Muscle layer of colon (tissue), 2 donors: ENCODE data around the gene PPP1R15A.

Source experiments
- H3K27ac ChIP-seq: one replicate; pipeline ENCODE4 v1.7.0; 2013; ENCODE audit warnings: low read depth, mild to moderate bottlenecking, low read length, moderate library complexity
- H3K27me3 ChIP-seq, 2 donors: one replicate each; pipeline ENCODE4 v1.7.0; 2013; ENCODE audit warnings: low read length in 2 of 2, mild to moderate bottlenecking in 2 of 2; ENCODE audit not compliant: insufficient read depth in 2 of 2, control insufficient read depth in 1 of 2
- H3K36me3 ChIP-seq: one replicate; pipeline ENCODE4 v1.7.0; 2013; ENCODE audit warnings: mild to moderate bottlenecking, low read length; ENCODE audit not compliant: insufficient read depth
- H3K4me1 ChIP-seq: one replicate; pipeline ENCODE4 v1.7.0; 2013; ENCODE audit warnings: mild to moderate bottlenecking, low read length; ENCODE audit not compliant: insufficient read depth
- H3K4me3 ChIP-seq, 2 donors: one replicate each; pipeline ENCODE4 v1.7.0; 2013; ENCODE audit warnings: low read length in 2 of 2, low read depth in 1 of 2, mild to moderate bottlenecking in 1 of 2, moderate library complexity in 1 of 2
- H3K9ac ChIP-seq: one replicate; pipeline ENCODE4 v1.7.0; 2013; ENCODE audit warnings: low read length
- H3K9me3 ChIP-seq: one replicate; pipeline ENCODE4 v1.7.0; 2013; ENCODE audit warnings: mild to moderate bottlenecking, low read length
- donor health status: abdominal sarcoma.
- donor health status: Adenocarcinoma of cecum.

Gene PPP1R15A

GRCh38 chr19:48921721-48922500 is 49.7 kb downstream of the PPP1R15A start:
- H3K36me3 ChIP-seq = peaks cover 30% of the 10 kb centered on the region
- H3K9ac ChIP-seq = no peak overlapping the region
- H3K9me3 ChIP-seq = no peaks in the 10 kb centered on the region
- H3K27me3 ChIP-seq = no peaks in the 10 kb centered on the region
- H3K27ac ChIP-seq = no peak overlapping the region
- no peak overlapping the region for H3K4me3 ChIP-seq
- H3K4me1 ChIP-seq = no peaks in the 10 kb centered on the region

- Histone ChIP-seq H3K36me3 (peaks cover 28% of the 10 kb centered on the region), H3K9me3 (no peaks in the 10 kb centered on the region), H3K4me1 (no peaks in the 10 kb centered on the region), H3K27me3 (no peaks in the 10 kb centered on the region), H3K27ac (no peak overlapping the region), H3K9ac (no peak overlapping the region), H3K4me3 (no peak overlapping the region)
Observed at GRCh38 chr19:48922548-48923490, 50.6 kb downstream of the PPP1R15A start.

GRCh38 chr19:48925240-48925843 is 53.1 kb downstream of the PPP1R15A start:
- Histone ChIP-seq H3K4me3 (no peak overlapping the region), H3K4me1 (no peaks in the 10 kb centered on the region), H3K9ac (no peak overlapping the region), H3K9me3 (no peaks in the 10 kb centered on the region), H3K27me3 (no peaks in the 10 kb centered on the region), H3K27ac (no peak overlapping the region), H3K36me3 (peaks cover 14% of the 10 kb centered on the region)
